NCI-H774 (cell line): ENCODE results near the gene WIPF1.

Experiments used
- DNase-seq: peaks from one replicate; lab custom pipeline; 2025; lab: John Stamatoyannopoulos, UW

Gene WIPF1

DNA sequence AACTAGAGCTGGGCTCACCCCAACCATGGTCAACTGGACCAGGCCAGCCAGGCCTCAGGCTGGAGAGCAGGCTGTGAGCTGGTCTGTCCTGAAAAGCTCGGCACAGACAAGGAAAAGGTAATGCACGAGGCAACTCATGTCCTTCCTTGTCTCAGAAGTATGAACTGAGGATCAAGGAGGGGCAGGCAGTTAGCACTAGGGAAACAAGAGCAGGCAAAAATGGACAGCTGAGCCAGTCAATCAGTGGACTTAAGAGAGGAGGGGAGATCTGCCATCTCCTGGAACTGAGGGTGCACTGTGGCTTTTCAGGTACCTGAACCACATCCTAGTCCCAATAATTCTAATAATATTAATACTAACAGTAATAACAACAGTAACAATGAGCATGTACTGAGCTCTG lies 20.6 kb upstream of the WIPF1 start:
- no peak for DNase-seq

DNA sequence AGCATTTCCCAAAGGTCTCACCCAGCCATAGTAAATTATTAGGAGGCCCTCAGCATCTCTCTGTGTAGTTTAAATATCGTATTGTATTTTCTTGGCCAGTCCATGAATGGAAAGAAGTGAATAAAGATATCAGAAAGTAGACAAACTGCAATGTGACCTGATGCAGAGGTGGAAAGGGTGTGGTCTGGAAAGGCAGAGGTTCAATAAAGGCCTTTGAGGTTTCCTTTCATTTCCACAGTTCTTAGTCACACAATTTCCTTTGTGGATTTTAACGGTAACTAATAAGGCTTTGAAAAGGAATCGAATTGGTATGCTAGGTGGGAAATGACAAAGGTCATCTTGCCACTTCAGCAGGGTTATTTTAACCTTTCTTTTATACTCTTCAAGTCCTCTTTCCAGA lies 20.1 kb upstream of the WIPF1 start:
- no peak for DNase-seq

- DNase-seq = no peak
Observed at GRCh38 chr2:174617120-174617519, 19.5 kb upstream of the WIPF1 start.

DNA sequence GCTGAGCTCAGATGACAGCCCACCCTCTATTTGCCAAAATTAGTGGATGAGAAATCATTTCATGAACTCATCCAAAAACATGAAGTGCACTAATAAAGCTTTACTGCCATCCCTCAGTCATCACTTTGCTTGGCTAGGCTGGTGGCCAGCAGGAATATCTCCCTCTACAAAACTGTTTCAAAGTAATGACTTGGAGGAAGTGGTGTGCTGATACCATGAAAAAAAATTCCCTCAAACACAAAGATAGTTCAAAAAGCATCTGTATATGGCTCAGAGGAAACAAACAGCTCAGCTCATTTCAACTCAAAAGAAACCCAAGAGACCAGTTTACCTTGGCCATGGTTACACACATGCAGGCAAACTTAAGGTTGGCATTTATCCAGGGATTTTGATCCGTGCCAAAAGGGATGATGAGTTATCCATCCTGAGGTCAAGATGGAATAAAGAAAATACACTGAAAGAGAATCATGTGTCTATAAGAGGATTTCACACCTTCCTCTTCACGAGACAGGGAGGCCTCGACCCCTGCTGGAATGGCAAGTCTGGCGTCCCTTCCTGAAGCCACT lies 18.4 kb upstream of the WIPF1 start:
- DNase-seq = no peak

DNA sequence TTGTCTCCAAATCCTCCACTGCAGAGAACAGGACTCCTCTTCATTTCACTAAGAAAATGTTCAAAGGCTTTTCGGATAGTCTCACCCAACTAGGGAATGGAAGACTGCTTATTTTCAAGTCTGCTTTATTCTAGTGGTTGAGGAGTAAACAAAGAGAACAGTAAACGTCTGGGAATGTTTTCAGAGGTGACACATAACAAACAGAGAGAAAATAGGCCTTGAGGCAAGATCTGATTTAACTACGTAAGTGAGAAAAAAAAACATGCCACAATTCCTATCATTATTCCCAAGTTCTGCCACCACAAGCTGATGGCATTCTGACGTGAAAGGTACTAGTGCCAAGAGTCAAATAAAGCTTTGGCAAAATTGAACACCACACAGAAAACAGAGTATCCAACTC lies 16.7 kb upstream of the WIPF1 start:
- DNase-seq = no peak

GRCh38 chr2:174613531-174613930 lies 15.9 kb upstream of the WIPF1 start:
- DNase-seq = no peak

DNA sequence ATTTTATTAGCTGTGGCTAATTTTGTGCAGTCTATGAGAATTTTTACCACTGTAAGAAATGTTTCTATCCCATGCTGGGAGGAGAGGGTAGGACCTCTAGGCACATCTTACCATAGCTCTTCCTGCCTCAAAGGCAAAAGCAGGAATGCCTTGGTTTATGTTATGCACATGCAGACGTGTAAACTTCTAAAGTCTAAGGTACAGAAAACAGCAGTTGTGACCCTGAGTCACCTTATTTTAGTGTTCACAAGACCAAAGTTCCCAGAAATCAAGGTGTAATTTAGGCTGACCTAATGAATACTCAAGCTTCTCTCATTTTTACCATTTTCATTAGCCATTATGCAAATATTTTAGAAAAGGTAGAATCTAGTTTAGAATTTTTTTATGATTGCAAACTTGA lies 15.4 kb upstream of the WIPF1 start:
- no peak for DNase-seq

- DNase-seq = no peak
Observed at GRCh38 chr2:174611854-174612253, 14.2 kb upstream of the WIPF1 start.

GRCh38 chr2:174611006-174611405 lies 13.4 kb upstream of the WIPF1 start:
- DNase-seq = no peak

DNA sequence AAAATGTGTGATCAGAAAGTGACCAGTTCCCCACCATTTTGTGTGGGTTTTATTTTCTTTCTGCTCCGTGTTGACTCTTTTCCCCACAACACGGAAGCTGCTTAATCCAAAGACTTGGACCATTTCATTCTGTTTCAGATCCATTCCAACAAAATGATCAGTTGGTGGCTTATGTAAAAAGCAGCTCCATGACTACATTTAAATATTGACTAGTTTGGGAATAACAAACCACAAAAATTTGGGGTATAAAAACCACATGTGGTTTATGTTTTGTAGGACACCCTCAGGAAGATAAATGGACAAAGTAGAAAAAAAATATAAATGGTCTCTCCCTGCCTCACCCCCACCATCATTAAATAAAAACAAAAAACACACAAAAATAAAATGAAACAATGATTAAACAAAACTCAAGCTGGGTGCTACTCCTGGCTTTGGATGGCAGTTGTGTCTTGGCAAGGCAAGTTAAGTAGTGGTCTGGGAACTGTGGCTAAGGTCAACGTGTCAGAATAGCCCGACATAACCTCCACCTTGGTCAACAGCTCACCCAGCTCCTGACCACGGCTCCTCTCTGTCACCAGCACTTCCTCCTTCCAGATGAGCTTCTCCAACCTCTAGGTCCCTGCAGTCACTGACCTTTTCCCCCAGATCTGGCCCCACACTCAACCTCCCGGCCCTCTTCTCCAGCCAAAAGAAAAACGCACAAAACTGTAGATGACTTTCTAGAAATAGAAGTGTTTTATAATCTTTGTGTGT lies 12.8 kb upstream of the WIPF1 start:
- no peak for DNase-seq

DNA sequence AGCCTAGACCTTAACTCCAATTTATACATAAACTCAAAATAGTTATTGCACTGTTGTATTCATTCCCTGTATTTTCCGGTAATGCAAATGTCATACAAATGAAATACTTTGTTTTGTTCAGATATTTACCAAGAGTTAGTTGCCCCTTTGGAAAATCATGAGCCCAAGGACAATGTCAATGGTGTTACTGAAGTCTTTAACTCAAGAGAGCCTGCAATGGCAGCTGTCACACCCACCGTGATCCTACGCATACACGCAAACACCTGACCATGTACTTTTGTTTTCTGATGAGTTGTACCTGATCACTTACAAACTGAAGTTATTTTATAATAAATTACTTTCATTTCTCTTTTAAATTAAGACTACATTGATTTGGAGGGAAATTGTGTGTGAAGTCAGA lies 11.7 kb upstream of the WIPF1 start:
- no peak for DNase-seq

GRCh38 chr2:174608866-174609214 lies 11.2 kb upstream of the WIPF1 start:
- no peak for DNase-seq

DNA sequence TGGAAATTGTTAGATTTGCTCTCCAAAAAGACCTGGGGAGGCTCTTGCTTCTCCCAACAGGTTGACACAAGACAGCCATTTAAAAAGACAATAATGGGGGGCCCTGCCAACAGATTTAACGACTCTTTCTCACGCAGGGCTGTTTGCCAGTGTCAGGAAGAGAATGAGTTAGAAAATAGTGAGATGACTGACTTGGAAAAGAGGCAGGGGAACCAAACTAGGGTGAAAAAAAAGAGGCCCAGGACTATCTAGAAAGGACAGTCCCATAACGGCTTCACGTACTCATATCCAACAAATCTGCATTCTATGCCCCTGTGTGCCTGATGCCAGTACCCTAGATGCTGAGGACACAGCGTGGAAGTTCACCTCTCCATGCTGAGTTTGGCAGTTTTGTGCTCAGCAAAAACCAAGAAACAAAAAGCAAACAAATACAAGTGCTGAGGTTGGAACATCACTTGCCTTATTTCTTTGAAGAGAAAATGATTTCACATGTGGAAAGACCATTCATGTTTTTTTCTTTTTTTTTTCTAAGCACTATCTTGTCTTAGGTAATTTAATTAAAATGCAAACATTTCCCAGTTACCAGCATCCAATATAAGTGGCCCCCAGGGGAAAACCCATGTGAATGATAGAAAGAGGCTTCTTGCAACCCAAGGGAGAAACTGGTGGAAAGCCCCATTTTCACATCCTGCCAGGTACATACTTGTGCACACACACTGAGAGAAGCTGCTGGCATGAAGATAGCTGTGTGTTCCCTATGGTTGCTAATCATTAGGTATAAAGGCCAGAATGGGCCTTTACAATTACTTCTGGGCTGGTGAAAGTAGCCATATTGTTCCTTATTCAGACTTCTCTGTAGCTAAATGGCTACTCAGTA lies 10.6 kb upstream of the WIPF1 start:
- no peak for DNase-seq

- DNase-seq = no peak
Observed at GRCh38 chr2:174607584-174607983, 10.0 kb upstream of the WIPF1 start.

DNA sequence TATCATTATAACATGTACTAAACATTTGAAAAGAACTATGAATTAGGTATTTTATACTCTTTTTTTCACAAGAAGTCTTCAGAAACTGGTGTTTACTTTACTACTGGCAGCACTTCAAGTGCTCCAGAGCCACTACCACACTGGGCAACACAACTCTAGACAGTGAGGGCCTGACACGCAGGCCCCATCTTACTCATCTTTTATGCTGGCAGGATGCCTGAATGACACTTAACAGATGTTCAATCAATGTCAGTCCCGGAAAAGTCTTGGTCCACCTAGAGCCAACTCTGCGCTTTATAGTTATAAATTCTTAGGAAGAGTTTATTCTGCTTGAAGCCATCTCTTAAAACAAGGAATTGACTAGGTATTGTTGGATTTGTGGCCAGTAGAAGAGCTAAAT lies 8.7 kb upstream of the WIPF1 start:
- no peak for DNase-seq

DNA sequence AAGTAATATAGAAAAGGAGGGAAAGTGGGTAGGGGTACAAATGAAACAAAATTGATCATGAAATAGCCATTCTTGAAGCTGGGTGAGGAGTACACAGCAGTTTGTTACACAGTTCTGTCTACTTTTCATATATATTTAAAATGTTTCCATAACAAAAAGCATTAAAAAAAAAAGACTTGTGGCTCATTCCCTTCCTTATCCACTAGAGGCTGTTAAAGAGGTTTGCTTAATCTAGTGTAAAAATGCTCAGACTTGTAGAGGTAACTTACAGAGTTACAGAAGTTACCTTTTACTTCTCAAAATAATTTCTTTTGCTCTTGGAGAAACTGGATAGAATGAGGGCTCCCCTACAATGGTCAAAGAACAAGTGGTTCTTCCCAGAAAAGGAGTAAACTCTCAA lies 8.1 kb upstream of the WIPF1 start:
- DNase-seq = no peak

DNA sequence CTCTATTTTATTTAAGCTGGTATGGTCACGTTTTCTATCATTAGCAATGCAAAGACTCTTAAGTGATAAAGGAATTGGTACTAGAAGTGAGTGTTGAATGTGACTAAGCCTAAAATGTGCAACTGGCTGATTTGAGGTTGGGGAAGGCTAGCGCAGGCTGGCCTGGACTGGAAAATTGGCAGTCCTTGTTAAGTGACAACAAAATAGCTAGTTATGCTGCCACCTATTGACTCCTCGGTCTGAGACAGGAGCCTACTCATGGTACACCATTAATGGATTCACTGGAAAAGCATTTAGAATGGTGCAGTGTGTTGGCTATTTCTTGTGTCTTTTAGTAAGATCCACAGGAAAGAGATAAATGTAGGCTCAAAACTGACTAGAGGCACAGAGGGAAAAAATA lies 5.7 kb upstream of the WIPF1 start:
- DNase-seq = peak; percentile 35

GRCh38 chr2:174602745-174603144 lies 5.1 kb upstream of the WIPF1 start:
- DNase-seq = no peak

DNA sequence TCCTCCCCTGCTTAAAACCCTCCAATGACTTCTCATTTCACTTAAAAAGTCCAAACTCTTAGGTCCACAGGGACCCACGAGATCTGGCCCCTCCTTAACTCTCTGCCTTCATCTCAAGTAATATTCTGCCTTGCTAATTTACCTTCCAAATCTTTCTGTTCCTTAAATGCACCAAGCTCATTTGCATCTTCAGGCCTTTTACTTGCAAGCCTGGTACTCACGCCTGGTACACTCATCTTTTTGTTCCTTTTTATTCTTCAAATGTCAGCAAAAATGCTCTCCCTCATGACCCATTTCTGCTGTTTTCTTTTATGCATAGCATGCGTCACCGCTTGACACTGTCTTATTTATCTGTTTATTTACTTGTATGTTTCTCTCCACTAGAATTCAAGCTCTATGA lies 2.7 kb upstream of the WIPF1 start:
- DNase-seq = no peak

GRCh38 chr2:174599310-174599921 lies 1.8 kb upstream of the WIPF1 start:
- DNase-seq = no peak

GRCh38 chr2:174597009-174597344 lies 627 bp downstream of the WIPF1 start:
- DNase-seq = no peak

DNA sequence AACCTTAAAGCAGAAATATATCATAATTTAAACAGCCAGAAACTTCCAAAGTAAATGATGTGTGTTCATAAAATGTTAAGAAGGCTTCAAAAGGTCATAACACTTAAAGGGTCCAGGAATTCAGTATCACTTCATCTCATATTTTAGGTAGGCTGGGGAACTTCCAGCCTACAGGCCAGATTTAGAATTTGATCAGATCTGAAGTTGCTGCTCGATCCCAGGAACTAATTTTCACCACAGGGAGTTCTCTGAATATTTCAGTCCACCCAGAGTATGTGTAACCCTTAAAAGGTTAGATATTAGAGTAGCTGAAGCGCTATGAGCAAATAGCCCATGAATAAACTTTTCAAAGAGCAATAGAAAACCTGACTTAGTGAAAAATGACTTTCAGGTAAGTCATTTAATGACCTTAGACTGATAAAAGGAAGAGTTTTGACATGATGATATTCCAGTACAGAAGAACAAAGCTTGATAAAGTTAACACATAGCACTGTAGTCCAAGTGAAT lies 1.7 kb downstream of the WIPF1 start:
- no peak for DNase-seq
